ENCODE measurements around the gene C11orf54. TPM values are rescaled to one million over a fixed set of nuclear protein-coding genes. Genes with fewer than 3 reads are reported as not detected.
A peak's percentile ranks its signal among the peaks of the same experiment; 100 is the strongest.

Gene C11orf54
- total RNA-seq, 1 donor from 2014 or later: 50.0 TPM

- H3K4me3 Mint-ChIP-seq (ENCODE audit: low read depth): no peak overlapping the region
- H3K9me3 Mint-ChIP-seq (ENCODE audit: low read depth): no peaks in the 10 kb centered on the region
- no peak for TF ChIP-seq CTCF (IDR thresholded peaks at IDR 0.05; ENCODE audit: unreplicated experiment)
- peak overlapping the region; percentile 38 for H3K27ac Mint-ChIP-seq
- H3K27me3 Mint-ChIP-seq: no peaks in the 10 kb centered on the region
- no peak for DNase-seq (ENCODE audit: low spot score, unreplicated experiment)
- H3K36me3 Mint-ChIP-seq (ENCODE audit: insufficient read depth): peaks cover 29% of the 10 kb centered on the region
- H3K4me1 Mint-ChIP-seq (ENCODE audit: low read depth): no peaks in the 10 kb centered on the region
These were observed 63.4 kb downstream of the C11orf54 start for GRCh38 chr11:93804879-93805278.

GRCh38 chr11:93807980-93808379, 66.5 kb downstream of the C11orf54 start:
- DNase-seq (ENCODE audit: low spot score, unreplicated experiment): no peak
- no peaks in the 10 kb centered on the region for H3K4me1 Mint-ChIP-seq (ENCODE audit: low read depth)
- no peaks in the 10 kb centered on the region for H3K9me3 Mint-ChIP-seq (ENCODE audit: low read depth)
- H3K27me3 Mint-ChIP-seq: no peaks in the 10 kb centered on the region
- H3K27ac Mint-ChIP-seq: no peak overlapping the region
- no peak overlapping the region for H3K4me3 Mint-ChIP-seq (ENCODE audit: low read depth)
- peaks cover 34% of the 10 kb centered on the region for H3K36me3 Mint-ChIP-seq (ENCODE audit: insufficient read depth)
- TF ChIP-seq CTCF (IDR thresholded peaks at IDR 0.05; ENCODE audit: unreplicated experiment): no peak

- Mint-ChIP-seq H3K4me3 (ENCODE audit: low read depth) (no peak overlapping the region), H3K27me3 (no peaks in the 10 kb centered on the region), H3K9me3 (ENCODE audit: low read depth) (no peaks in the 10 kb centered on the region), H3K27ac (no peak overlapping the region), H3K36me3 (ENCODE audit: insufficient read depth) (peaks cover 28% of the 10 kb centered on the region), H3K4me1 (ENCODE audit: low read depth) (peaks cover 13% of the 10 kb centered on the region)
- no peak for TF ChIP-seq CTCF (IDR thresholded peaks at IDR 0.05; ENCODE audit: unreplicated experiment)
- no peak for DNase-seq (ENCODE audit: low spot score, unreplicated experiment)
These were observed 72.5 kb downstream of the C11orf54 start for GRCh38 chr11:93813974-93814373.

Small RNAs within 50 kb of the gene (microRNA-seq; reads per million reads assigned to microRNA genes)
- gene MIR1304 (ENCODE audit: borderline number of aligned reads, unreplicated experiment): 7.2 reads per million, percentile 8 among the genes with 10 or more reads in this experiment

Other genes starting within 250 kb of the C11orf54 start
- gene SMCO4, start 198.3 kb upstream of the C11orf54 start, total RNA-seq: 25.9 and 26.5 TPM in 2 replicates
- 19.9 and 21.7 TPM in 2 replicates for gene CEP295, start 80.0 kb upstream of the C11orf54 start, total RNA-seq
- gene TAF1D, start 177 bp upstream of the C11orf54 start, total RNA-seq: 146 and 149 TPM in 2 replicates
- 55.7 and 57.8 TPM in 2 replicates for gene MED17, start 42.6 kb downstream of the C11orf54 start, total RNA-seq
- gene VSTM5, start 108.9 kb downstream of the C11orf54 start, total RNA-seq: 0.27 and 0.31 TPM in 2 replicates